Fibroblast of gingiva (primary cell): Measurements from ENCODE around the gene DUSP10.

ENCODE experiments used
- DNase-seq: peaks from one replicate; pipeline ENCODE4 v3.0.0-alpha.2; 2011; ENCODE audit warnings: low read depth

Gene DUSP10

DNA sequence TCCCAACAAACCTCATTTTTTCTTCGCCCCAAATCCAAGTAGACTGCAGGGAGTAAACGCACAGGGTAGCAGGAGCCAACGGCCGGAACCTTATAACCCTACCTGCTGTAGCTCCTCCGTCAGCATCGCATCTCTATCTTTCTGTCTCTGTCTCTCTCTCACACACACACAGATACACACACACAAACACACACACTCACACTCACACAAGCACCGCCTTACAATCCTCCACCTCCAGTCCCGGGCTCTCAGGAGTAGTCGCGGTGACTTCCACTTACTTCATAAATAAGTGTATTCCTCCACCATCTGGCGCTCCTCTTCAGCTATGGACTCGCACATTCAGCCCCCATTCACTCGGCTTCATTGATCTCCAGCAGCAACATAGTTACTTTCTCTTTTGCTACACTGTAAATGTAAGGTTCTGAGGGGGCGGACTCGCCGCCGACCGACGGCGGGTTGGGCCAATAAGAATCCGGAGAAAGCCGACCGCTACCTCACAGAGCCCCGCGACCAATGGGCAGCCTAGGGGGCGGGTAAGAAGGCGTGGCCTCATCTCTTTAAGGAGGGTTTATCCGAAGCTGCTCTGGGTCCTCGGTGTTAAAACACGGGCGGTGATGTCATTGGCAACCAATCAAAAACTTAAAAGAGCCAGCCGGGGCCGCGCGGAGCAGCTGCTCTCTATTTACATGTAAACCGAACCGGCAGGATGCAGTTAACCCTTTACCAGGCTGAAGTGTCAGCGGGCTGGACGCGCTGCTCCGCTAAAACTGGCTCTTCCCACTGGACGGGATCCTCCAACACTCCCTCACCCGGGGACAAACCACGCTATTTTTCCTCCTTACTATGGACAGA lies at the start of gene DUSP10:
Gene DUSP10 (minus strand): TSS at position 387 of the 852 bp plus-strand sequence. CDS start 2,345 bp downstream, outside the sequence.
- peak; percentile 100 for DNase-seq

DNA sequence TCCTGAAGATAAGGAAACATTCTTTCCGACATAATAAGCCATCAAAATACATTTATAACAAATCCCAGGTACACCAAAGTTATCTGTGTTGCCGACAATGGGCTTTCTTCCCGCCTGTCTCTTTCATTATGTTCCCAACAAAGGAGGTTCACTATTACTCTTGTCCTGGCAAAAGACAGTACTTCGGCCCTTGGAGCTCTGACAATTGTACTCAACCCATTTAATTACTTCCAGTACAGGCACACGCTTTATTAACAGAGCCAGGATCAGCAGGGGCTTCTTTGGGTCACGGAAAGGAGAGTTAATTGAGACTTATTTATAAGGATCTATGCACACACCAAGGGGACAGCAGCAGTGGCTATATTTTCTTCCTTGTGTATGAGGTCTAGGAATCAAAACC lies 46.6 kb upstream of the DUSP10 start:
- no peak for DNase-seq

DNA sequence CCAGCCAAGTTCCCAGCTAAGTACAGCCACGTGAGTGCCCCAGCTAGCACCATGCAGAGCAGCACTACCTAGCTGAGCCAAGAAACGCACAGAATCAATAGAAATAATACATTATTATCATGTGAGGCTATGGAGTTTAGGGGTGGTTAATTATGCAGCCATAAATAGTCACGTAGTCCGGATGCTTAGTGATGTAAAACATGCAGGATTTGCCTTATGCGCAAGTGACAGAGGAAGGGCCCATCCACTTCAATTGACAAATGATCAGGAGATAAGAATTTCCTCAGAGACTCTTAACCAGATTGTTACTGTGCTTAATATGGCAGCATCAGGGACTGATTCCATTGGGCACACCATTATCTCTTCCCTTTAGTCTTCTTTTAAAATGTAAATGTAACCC lies 44.8 kb upstream of the DUSP10 start:
- no peak for DNase-seq

DNA sequence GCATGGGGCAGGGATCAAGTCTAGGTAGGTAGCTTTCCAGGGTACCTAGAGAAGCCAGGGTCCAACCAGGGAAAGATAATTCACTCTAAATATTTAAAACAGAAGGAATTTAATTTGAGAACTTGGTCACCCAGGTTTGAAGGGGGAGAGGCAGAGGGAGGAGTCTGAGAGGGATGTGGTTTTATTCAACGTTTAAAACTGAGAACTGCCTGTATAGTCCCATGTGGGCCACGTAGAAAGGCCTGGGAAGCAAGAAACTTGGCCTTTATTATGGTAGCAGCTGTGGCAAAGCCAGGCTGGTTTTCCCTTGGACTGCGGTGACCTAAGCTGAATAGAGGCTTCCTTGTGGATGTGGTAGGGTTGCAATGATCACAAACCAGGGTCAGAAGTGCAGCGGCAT lies 42.0 kb upstream of the DUSP10 start:
- DNase-seq: no peak

DNA sequence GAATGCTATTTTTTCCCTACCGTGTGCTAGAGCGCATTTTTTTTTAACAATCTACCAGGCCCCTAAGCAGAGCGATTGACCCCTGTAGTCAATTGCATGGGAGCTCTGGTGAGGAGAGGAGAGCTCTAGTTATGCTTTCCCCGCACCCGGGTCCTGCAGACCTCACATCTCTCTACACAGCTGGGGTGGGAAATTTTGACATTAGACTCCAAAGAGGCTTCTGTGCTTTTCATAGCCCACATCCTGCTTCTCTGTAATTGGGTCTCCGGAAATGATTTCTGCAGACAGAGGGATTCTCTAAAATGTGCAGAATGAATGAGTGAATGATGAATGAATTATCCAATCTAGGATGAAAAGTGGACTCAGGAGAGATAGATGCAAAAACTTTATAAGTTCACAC lies 41.5 kb upstream of the DUSP10 start:
- DNase-seq: no peak

DNA sequence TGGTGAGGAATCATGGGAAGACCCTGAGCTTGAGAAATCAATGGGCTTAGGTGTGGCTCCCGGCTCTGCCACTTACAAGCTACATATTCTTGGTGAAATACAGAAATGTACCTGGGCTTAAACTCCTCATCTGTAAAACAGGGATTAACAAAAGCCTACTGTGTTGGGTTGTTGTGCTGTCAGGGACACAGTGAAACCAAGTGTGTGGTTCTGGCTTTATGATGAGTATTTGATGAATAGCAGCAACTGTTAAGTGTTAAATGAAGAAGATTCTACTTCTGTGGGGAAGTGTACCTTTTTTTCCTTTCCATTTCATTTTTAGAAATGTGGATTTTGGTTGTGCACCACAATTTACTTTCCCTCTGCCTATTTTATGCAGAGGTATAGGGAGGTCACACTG lies 41.1 kb upstream of the DUSP10 start:
- no peak for DNase-seq

DNA sequence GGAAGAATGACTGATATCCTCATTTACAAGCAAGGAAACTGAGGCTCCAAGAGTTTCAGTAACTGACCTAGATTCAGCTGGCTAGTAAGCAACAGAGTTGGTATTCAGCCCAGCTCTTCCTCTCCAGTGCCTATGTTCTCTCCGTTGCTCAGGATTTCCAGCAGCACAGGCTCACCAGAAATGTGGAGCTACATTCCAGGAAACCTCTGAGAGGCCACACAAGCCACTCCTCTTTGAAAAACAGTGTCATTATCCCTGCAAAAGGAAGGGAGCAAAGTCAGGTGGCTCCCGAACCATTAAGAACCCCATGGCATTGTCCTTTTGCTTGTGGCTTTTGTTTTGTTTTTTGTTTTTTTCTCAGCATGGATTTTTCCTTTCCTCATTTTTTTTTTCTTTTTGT lies 40.6 kb upstream of the DUSP10 start:
- DNase-seq: no peak

DNA sequence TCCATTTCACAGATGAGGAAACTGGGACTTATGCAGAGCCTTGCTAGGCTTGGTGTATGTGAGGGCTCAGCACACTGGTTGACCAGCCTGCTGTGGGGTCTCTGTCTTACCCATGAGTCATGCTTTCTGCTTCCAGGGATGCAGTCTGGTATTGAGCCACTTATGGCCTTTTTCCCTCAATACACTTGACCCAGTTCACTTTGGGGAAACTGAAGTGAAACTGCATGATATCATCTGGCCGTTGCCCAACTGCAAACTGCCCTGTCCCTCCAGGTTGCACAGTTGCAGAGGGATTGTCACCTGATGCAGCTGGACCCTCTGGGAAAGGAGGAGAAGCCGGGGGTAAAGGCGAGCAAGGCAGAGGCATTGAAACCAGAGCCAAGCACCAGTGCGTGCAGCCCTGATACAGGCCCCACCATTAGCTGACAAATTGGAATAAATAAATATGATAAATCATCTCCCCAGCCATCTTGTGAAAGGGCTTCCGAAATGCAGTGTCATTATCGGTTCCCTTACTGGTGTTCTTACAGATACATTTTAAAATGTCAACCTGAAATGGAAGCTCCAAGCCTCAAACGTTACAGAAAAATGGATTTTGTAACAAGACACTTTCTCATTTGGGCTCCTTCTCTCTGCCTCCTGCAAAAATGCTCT lies 39.3 kb upstream of the DUSP10 start:
- DNase-seq: peak; percentile 6

DNA sequence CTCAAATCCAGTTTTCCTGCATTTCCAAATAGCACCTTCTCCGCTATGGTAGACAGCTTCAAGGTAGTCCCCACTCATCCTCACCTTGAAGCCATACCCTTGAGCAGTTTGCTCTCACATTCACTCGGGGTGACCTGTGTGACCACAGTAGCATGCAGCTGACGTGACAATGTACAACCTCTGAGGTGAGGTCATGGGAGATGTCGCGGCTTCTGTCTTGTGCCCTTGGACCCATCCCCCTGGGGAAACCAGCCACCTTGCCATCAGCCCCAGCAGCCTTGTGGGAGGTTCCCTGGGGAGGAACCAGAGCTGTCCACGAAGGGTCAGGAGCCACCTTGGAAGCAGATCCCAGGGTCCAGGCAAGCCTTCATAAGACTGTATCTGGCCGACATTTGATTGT lies 38.3 kb upstream of the DUSP10 start:
- DNase-seq: no peak

DNA sequence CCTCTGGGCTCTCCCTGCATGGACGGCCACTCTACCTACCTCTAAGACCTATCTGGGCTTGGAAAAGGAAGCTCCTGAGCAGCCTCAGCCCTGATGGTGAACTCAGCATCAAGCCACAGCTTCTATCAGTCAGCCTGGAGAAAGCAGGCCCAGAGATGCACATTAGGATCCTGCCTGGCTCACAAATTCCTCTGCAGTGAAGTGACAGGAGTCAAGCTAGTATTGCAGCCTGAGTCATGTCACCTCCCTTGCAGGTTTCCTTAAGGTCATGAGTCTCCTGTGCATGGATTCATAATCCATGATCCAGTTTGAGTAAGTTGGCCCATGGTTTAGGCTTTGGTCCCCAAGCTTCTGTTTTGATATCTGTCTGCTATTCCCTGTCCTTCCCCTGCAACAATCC lies 37.9 kb upstream of the DUSP10 start:
- no peak for DNase-seq

DNA sequence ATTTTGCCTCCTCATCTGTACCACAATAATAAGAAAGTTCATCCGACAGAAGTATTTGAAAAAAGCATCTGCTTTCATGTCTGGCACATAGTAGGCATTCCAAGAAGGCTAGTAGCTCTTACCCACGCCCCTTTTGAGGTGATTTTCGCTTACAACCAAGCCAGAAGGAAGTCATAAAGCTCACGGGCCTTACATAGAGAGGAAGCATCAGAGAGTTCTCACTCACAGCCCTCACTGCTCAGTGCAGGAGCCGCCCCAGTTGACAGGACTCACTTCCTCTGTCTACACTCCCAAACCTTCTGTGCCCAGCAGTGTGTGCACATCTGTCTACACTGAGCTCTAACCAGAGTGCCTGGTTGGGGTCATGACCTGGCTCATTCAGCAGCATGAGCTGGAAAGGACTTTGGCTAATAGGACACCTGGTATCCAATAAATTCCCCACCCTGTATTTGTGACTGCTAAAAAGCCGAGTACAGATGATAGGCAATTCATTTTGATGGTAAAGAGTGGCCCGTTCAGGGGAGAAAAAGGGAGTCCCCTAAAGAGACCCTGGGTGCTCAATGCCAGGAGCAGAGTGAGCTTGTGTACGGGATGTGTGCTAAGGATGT lies 36.8 kb upstream of the DUSP10 start:
- DNase-seq: no peak

DNA sequence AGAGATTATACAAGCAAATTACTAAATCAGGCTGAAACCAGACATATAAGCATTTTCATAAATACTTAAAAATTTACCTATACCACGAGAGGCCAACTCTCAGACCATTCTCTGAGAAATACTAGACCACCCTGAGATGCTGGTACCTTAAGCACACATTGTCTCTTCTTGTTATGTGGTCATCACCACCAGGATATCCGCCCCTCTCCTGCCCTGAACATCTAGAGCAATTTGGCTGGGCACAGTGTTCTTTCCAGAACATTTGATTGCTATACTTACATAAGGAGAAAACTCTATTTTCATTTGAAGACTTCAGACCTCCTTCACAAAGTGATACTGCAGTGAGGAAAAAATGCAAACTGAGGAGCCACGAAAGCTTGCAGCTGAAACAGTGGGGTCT lies 36.2 kb upstream of the DUSP10 start:
- no peak for DNase-seq

DNA sequence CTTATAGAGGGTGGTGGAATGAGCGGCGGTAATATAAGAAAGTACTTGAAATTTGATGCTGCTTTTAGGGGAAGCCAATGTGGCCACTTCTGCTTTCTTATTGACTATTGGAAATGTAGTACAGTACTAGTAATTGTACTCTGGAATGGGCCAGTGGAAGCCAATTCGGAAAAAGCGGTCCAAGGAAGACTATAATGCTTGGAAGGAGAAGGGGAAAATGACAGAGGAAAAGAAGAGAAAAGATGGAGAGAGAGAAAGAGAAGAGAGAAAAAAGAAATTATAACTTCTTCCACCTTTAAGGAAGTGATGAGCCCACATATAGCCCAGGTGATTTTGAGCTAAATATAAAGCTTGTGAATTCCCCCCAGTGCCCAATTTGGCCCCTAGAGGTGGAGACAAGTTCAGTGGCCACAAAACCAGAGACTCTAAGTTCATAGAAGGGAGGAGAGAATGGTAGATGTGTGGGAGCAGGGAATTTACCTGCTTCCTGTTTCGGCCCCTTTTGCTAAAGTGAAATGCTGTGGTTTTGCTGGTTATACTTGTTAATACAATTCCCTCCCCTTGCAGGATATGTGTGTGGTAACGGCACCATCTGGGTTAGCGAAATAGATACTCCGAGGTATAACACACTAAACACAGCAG lies 35.7 kb upstream of the DUSP10 start:
- no peak for DNase-seq

DNA sequence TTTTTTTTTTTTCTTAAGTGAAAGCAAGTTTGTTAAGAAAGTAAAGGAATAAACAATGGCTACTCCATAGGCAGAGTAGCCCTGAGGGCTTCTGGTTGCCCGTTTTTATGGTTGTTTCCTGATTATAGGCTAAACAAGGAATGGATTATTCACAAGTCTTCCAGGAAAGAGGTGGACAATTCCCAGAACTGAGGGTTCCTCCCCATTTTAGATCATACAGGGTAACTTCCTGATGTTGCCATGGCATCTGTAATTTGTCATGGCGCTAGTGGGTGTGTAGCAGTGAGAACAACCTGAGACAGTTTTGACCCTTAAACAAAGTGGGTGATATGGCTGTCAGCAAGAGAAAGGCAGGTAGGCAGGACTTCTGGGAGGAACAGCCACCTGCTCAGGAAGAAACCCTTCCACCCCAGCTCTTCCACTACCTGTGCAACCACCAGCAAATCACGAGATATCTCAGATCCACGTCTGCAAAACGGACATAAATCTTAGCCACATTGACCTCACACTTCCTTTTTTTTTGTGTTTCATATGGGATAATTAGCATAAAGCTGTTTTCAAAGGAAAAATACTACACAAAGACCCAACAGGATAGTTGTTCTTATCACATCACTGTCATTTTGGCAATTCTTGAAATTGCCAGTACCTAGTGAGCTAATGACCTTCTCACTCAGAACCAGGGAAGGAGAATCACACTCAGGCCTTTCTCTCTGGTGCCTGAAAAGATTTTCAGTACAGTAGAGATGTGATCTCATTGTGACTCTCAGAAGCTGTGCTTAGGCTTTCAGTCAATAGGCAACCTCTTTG lies 34.8 kb upstream of the DUSP10 start:
- DNase-seq: no peak

DNA sequence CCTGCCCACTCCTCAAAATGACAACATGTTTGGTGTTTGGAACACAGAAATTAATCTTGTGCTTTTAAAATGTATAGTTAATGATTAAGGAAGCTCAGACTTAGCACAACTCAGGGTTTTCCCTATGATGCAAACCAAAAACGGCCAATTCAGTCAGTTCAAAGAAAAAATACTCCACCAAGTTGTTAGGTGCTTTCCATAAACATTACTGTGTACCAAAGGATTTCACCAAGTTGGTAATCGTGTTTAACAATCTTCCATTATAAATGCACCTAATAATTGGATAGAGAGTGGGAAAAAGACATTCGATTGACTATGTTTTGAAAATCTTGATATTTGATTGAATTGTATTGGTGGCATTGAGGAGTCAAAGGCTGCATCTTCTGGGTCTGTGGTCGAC lies 33.3 kb upstream of the DUSP10 start:
- DNase-seq: no peak

DNA sequence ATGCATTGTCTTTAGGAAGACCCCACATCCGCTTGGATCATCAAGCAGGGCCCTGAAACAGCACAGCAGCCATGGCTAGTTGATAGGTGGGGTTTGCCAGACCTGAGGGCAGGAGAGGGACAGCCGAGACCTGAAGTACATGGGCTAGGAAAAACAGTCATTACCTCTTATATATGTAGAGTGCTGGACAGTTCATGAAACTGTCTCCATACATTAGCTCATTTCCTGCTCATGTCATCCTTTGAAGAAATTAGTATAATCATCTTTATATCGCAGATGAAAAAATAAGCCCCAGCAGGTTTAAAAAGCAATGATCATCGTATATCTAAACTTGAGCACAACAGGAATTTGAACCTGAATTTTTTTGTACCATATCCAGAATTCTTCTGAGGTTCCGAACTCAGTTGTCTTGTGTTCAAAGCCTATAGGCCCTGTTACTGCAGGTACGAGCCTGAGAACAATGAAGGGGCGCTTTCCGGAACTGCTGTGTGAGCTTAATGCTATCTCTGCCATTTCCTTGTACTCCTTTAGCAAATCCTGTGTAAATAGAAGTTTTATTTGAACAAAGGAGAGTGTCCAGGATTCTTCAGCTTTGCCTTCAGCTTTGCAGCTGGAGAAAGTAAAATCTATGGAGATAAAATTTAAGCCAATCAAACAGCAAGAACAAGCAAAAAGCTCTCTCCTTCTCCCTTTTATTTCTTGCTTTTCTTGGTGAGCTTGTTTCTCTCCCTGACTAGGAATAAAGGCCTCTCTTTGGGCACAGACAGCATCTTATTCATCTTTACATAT lies 32.4 kb upstream of the DUSP10 start:
- DNase-seq: no peak

DNA sequence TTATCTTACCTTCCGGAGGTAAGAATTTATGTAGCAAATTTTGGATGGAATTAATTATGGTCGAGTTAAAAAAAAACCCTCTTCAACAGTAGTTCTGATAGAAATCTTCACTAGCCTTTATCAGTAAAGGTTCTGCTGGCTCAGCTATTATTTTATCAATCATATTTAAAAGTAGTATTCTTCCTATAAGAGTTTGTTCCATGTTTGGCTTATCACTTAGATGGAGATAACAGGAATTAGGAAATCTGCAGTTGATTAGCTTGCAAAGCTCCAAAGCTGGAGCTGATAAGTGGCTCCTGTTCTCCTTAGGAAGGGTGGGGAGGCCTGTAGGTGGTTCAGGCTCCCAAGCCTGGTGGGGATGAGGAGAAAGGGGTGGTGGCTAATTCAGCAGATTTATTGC lies 31.5 kb upstream of the DUSP10 start:
- no peak for DNase-seq

DNA sequence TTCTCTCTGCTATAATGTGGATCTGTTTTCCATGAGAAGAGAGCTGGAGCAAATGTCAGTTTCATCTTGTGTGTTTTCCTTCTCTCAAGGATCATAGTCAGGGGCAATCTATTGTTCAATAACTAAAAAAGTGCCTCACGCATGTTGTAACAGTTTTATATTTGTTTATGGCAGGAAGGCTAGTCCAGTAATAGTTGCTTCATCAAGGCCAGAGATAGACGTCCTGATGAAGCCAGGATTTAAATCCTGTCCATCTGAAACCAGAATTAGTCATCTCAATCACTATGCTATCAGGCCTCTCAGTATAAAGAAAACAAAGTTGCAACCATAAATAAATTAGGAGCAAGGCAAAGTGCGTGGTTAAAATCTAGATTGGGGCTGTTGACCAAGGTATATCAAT lies 30.2 kb upstream of the DUSP10 start:
- DNase-seq: peak; percentile 81

DNA sequence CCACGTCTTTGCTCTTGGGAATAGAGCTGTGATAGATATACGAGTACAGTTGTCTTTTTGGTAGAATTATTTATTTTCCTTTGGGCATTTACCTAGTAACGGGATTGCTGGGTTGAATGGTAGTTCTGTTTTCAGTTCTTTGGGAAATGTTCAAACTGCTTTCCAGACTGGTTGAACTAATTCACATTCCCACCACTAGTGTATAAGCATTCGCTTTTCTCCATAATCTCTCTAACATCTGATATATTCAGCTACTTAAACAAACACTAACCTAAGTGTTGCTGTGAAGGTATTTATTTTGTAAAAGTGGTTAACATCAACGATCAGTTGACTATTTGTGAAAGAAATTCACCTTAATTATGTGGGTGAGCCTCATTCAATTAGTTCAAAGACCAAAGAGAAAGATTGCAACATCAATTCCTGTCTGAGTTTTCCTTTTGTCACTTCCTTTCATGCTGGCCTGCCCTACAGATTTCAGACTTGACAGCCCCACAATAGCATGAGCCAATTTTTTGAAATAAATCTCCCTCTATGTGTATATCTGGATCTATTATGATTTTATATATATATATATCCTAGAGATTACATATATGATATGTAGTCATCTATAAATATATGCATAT lies 26.7 kb upstream of the DUSP10 start:
- no peak for DNase-seq

DNA sequence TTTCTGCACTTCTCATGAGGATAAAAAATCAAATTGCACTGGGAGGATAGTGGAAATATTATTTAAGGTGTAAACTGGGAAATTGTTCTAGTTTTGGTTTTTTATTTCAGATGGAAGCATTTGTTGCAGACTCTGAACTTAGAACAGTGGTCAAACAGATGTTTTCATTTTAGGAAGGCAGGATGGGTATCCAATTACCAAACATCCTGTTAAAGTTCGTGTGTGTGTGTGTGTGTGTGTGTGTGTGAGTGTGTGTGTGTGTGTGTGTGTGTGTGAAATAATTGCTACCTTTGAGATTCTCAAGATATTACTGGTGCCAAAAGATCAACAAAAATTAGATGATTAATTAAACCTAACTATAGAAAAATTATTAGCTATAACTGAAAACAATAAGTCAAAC lies 24.3 kb upstream of the DUSP10 start:
- peak; percentile 92 for DNase-seq

DNA sequence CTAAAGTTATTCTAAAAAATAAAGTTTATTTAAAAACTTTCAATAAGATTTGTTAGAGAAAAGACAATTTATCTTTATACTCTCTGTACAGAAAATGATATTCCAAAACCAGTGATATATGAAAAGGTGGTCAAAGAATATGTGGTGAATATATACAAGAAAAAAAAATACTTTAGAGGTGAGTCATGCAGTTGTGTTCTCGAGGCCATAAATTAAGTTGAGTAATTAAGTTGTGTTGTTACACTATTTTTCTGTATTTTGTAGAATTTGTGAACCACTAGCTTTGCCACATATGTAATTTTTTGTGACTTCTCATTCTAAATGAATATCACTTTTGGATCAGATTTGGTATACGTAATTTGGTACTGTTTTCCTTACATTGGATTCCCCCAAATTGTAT lies 23.6 kb upstream of the DUSP10 start:
- DNase-seq: no peak
